K562 (cell line): Measurements from ENCODE around the gene FITM1. TPM values are rescaled to one million over a fixed set of nuclear protein-coding genes. Genes with fewer than 3 reads are reported as not detected.

Source experiments
- DMBX1 ChIP-seq: fragments of 250-450 bp; sonication (Bioruptor Pico); IDR thresholded peaks from 2 replicates; pipeline ENCODE4 v1.8.0; 2022; ENCODE audit warnings: inconsistent platforms, mild to moderate bottlenecking, moderate library complexity, borderline replicate concordance
- GTF2E2 ChIP-seq: fragments of 200-800 bp; sonication (Bioruptor generic); IDR thresholded peaks from 2 replicates; pipeline ENCODE4 v1.6.1; 2016; ENCODE audit warnings: missing genetic modification characterization, missing compliant biosample characterization
- KDM2B ChIP-seq: fragments of 250-450 bp; sonication (Bioruptor Pico); IDR thresholded peaks from 2 replicates; pipeline ENCODE4 v1.8.0; 2021; ENCODE audit warnings: mild to moderate bottlenecking, moderate library complexity
- MNT ChIP-seq, 2 experiments: fragments of 450-650 bp; conservative IDR thresholded peaks; 2 replicates each; pipeline ENCODE4 v1.6.1; 2017; ENCODE audit warnings: mild to moderate bottlenecking in 2 of 2, moderate library complexity in 2 of 2
- STAT5A ChIP-seq: IDR thresholded peaks from 2 replicates; pipeline ENCODE4 v1.6.1; 2012; ENCODE audit warnings: low read length, inconsistent platforms, borderline replicate concordance
- TCF7 ChIP-seq: sonication (generic); IDR thresholded peaks from 2 replicates; pipeline ENCODE4 v1.6.1; 2016; ENCODE audit warnings: antibody characterized with exemption, borderline replicate concordance
- USF1 ChIP-seq: sonication (generic); formaldehyde crosslinking; IDR thresholded peaks from 2 replicates; pipeline ENCODE4 v1.9.0; 2022; ENCODE audit warnings: mild to moderate bottlenecking, missing genetic modification reagents
- ZHX1 ChIP-seq: fragments of 150-350 bp; conservative IDR thresholded peaks from 2 replicates; pipeline ENCODE4 v1.6.1; 2014; ENCODE audit warnings: low read length
- ZNF280A ChIP-seq: fragments of 450-650 bp; IDR thresholded peaks from 2 replicates; pipeline ENCODE4 v1.6.1; 2018; ENCODE audit warnings: mild to moderate bottlenecking, low read depth; ENCODE audit not compliant: partially characterized antibody
- ZNF707 ChIP-seq: fragments of 250-450 bp; sonication (Bioruptor Pico); conservative IDR thresholded peaks from 2 replicates; pipeline ENCODE4 v1.8.0; 2022; ENCODE audit warnings: inconsistent platforms, mild to moderate bottlenecking, moderate library complexity
- polyA plus RNA-seq, 8 experiments: library from polyadenylated mRNA; depleted of rRNA in 4 of 8; stranded (reverse) in 5 of 8; unstranded in 3 of 8; fragments of >200 nt; fragmentation: Nextera tagmentation in 2 of 8; fragmentation: Illumina TruSeq in 1 of 8; extraction: Ambion mirVana in 2 of 8; extraction: Trizol in 1 of 8; gene quantifications; 2 replicates each; pipeline versions ENCODE4 v1.2.1 to v1.2.3, GENCODE V29; 2011 to 2014; ENCODE audit warnings: inconsistent platforms in 1 of 8, missing spikeins in 1 of 8
- total RNA-seq, 7 experiments: library from RNA; depleted of rRNA in 6 of 7; stranded (reverse); fragments of >200 nt in 6 of 7; fragmentation: Illumina TruSeq in 2 of 7; extraction: Trizol in 2 of 7; gene quantifications; 2 replicates each; pipeline versions ENCODE4 v1.2.1 to v1.2.3, GENCODE V29; 2011 to 2021; ENCODE audit warnings: low replicate concordance in 1 of 7
- TF ChIP-seq, protein P1 (sequence below): sonication (generic); formaldehyde crosslinking; IDR thresholded peaks from 2 replicates; pipeline ENCODE4 v1.8.0; 2022; ENCODE audit warnings: mild to moderate bottlenecking, missing genetic modification reagents
- TF ChIP-seq, protein P2 (sequence below): fragments of 450-650 bp; formaldehyde crosslinking; IDR thresholded peaks from 2 replicates; pipeline ENCODE4 v1.4.0; 2022; ENCODE audit warnings: missing genetic modification characterization

FITM1 gene
- total and polyA plus RNA-seq, 9 of the 15 experiments (the other 6 are each of a cell fraction or from before 2014, with no cell fraction given) = 0.09 to 0.20 TPM; not detected in 7

- TF ChIP-seq, protein P1, sequence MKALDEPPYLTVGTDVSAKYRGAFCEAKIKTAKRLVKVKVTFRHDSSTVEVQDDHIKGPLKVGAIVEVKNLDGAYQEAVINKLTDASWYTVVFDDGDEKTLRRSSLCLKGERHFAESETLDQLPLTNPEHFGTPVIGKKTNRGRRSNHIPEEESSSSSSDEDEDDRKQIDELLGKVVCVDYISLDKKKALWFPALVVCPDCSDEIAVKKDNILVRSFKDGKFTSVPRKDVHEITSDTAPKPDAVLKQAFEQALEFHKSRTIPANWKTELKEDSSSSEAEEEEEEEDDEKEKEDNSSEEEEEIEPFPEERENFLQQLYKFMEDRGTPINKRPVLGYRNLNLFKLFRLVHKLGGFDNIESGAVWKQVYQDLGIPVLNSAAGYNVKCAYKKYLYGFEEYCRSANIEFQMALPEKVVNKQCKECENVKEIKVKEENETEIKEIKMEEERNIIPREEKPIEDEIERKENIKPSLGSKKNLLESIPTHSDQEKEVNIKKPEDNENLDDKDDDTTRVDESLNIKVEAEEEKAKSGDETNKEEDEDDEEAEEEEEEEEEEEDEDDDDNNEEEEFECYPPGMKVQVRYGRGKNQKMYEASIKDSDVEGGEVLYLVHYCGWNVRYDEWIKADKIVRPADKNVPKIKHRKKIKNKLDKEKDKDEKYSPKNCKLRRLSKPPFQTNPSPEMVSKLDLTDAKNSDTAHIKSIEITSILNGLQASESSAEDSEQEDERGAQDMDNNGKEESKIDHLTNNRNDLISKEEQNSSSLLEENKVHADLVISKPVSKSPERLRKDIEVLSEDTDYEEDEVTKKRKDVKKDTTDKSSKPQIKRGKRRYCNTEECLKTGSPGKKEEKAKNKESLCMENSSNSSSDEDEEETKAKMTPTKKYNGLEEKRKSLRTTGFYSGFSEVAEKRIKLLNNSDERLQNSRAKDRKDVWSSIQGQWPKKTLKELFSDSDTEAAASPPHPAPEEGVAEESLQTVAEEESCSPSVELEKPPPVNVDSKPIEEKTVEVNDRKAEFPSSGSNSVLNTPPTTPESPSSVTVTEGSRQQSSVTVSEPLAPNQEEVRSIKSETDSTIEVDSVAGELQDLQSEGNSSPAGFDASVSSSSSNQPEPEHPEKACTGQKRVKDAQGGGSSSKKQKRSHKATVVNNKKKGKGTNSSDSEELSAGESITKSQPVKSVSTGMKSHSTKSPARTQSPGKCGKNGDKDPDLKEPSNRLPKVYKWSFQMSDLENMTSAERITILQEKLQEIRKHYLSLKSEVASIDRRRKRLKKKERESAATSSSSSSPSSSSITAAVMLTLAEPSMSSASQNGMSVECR (CRISPR knock-in tag) = no peak
- 0 out of 2 replicates have a peak, but pooled peaks have one; percentile 15 for TF ChIP-seq ZNF707 (CRISPR knock-in tag)
- TF ChIP-seq ZHX1 = no peak
- TF ChIP-seq DMBX1 (CRISPR knock-in tag) = 0 out of 2 replicates have a peak, but pooled peaks have one; percentile 18
- no peak for TF ChIP-seq STAT5A
- TF ChIP-seq USF1 (CRISPR knock-in tag) = no peak
- TF ChIP-seq GTF2E2 (tag) = peak; percentile 57; the same call in 1 of the 2 replicates
- TF ChIP-seq MNT (conservative IDR thresholded peaks at IDR 0.05) = no peak; a peak in 1 of 4 replicates
- TF ChIP-seq, protein P2, sequence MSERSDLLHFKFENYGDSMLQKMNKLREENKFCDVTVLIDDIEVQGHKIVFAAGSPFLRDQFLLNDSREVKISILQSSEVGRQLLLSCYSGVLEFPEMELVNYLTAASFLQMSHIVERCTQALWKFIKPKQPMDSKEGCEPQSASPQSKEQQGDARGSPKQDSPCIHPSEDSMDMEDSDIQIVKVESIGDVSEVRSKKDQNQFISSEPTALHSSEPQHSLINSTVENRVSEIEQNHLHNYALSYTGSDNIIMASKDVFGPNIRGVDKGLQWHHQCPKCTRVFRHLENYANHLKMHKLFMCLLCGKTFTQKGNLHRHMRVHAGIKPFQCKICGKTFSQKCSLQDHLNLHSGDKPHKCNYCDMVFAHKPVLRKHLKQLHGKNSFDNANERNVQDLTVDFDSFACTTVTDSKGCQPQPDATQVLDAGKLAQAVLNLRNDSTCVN = no peak
- TF ChIP-seq ZNF280A = no peak
- 0 out of 2 replicates have a peak, but pooled peaks have one; percentile 22 for TF ChIP-seq TCF7
- TF ChIP-seq KDM2B (CRISPR knock-in tag) = 0 out of 2 replicates have a peak, but pooled peaks have one; percentile 33
Measured at GRCh38 chr14:24113801-24114531, 16.5 kb upstream of the FITM1 start (continued).
